HG02642 (cell line): ENCODE results near the gene B4GALT6.

Experiments used
- ATAC-seq: cut with Tn5 transposase; IDR thresholded peaks from one replicate; pipeline ENCODE4 v1.9.1; 2021; ENCODE audit warnings: mild to moderate bottlenecking; ENCODE audit not compliant: unreplicated experiment, poor library complexity

B4GALT6 gene

DNA sequence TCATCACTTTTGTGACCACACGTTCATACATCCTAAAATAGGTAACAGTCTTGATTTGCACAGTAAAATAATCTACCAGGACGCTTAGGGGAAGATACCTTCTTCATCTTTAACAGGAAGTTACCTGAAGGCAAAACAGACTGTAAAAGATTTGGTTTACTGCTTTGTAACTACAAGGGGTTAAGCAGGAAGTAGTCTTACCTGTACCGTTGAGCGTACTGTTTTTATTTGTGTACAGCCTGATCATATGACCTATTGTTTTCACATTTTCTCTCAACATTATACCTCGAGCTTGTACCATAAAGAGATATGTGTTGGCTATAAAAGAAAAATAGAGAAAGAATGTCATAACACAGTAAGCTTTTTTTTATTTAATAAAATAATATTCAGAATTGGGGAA is 18.3 kb downstream of the B4GALT6 start:
- ATAC-seq = no peak

DNA sequence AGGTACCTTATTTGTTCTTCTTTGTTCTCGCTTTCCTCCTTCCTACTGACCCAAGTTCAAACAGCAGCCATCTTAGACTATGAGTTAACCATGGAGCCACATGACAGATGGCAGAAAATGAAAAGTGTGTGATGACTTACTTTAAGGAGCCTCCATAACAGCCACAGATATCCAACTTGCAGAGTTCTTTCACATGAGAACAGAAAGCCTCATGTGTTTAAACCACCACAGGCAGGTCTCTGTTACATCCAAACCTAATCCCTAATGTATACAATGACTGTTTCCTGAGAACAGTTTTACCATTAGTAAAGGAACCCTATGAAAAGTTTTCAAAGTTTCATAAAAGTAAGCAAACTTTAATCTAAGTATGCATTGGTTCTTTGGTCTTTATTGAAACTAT is 20.3 kb downstream of the B4GALT6 start:
- no peak for ATAC-seq

DNA sequence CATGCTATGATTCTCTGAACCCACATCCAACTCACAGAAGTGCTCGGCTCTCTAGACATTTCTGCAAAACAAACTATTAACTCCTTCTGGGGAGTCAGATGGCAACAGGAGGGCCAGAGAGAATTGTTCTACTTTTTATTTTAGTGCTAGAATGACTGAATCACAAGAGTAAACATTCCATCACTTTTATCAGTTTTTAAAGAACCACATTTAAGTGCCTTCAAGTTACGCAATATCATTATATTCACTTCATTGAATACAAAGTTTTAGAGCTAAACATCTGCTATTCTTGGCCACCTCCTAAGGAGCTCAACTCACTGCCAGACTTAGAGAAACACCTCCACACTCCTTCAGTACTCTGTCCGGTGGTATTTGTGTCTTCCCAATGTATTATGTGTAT is 22.4 kb downstream of the B4GALT6 start:
- no peak for ATAC-seq

DNA sequence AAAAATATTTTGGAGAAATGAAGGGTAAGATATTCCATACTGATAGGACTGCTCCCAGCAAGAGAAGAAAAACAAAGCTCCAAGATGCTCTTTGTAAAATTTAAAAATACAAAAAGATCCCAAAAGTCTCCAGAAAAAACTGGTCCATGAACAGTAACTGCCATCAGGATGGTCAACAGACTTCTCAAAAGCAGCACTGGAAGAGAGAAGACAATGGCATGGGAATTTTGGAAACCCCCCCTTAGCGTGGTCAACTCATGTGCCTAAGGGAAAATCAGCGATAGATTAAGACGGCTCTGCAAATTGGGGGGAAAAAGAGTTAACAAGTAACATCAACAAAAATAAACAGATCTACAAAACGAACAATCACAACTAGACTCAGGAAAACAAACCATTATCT is 23.6 kb downstream of the B4GALT6 start:
- ATAC-seq = no peak

DNA sequence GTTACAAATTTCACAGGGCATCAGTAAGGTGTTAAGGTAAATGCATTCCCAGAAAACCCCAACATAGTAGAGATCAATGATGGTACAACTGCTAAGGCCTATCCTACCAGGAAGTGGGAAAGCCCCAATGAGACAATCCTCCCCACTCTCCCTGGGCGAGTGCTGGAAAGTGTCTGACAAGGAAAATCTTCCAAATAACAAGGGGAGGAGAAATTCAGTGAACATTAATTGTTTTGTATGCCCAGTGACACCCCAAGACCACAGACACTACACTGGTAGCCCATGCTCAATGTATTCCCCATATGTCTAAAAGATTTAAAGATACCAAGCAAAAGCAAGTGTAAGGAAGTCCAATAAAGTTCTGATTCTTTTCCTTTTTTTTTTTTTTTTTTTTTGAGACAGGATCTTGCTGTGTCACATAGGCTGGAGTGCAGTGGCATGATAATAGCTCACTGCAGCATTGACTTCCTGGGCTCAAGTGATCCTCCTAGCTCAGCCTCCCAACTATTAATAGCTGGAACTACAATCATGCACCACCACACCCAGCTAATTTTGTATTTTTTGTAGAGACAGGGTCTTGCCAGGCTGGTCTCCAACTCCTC is 24.7 kb downstream of the B4GALT6 start:
- ATAC-seq = no peak

DNA sequence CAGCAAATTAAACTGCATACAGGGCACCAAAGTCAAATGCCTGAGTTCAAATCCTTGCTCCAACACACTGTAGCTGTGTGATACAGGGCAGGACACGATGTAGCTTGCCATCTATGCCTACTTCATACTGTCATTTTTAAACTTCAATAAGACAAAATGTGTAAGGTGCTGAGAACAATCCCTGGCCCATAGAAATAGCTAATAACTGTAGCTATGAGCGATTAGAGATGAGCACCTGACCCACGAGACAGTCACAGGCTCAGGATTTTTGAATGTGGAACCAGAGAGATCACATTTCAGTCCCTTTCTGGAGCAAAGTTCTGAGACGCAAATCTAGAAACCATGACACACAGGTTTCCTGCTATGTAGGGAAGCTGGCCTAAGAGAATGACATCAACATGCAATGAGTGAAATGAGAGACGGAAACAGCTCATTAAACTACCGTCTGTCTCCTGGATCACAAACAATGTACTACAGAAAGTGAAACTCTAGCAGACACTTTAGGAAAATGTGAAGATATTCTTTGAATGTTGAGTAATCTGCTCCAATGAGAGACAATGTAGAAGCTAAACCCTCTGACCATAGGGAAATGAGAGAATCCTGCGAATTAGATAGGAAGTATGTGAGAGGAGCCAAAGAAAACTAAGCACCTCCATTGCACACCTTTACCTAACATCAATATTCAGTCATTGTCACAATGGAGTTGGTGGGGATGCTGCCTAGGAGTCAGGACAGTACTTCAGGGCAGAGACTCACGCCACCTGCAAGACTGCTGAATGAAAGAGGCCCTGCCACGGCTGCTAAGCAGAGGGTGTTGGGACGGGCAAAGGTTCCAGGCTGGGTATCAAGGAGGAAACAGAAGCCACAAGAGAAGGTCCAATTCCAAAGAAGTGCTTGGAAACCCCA is 25.5 kb downstream of the B4GALT6 start:
- ATAC-seq = peak; percentile 69

DNA sequence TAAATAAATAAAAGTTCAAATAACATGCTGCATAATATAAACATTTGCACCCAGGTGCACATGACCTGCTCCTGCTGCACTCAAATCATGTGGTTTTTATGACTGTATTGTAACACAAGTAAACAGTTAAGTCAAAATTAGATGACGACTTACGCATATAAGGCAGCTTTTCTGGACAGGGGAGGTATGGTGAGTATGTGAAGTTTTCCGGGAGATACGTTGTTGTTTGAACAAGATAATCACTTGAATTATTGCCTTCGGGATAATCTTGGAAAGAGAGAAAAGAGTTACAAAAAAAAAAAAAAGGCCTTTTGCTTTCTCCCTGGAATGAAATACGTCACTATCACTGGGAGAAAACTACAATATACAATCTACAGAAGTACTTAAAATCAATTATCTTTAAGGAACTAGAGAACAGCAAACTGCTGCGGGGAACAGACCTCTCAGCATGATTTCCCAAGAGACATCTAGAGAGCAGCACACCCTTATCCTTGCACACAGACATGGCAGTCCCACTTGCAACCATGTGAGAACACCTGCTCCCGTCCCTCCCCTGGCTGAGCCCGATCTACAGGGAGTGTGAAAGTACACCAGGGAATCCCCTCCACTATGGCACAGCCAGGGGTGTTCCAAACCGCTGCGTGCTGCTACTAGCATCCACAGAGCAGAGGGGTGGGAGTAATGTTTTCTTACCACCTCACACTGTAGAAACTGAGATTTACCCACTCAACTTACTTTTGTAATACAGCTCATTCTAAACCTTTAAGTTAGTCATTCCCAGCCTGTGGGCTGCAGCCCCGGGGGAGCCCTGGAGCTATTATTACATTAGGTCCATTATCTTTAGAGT is 26.3 kb downstream of the B4GALT6 start:
- ATAC-seq = peak; percentile 84

DNA sequence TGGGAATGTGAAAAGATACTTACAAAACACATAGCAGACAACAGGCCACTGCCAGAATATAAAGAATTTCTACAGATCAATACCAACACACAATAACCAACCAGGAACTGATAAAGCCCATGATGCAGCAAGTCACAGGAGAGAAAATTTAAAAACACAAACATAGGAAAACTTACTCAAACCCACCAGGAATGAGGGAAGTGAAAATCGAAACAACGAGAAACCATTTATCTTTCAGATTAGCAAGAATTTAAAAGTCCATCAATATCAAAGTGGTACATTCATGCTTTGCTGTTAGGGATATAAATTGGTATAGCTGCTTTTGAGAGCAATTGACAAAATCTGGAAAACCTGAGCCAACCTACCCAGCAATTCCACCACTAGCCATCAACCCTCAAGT is 27.6 kb downstream of the B4GALT6 start:
- no peak for ATAC-seq

DNA sequence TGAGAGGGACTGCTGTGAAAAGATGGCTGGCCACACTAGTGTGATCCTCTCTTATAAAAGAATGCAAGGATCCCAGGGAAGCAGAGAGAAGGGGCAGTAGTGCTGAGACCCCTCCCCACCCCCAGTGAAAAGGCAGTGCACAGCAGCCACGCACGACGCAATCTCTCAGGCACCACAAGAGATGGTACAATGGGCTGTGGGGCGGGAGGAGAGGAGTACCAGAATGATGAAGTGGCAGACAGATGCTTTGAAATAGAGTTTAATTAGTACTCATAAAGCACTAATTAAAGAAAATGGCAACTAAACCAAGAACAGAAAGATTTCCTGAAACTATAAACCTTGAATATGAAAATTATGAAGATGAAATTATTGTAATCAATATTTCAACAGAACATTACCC is 29.0 kb downstream of the B4GALT6 start:
- no peak for ATAC-seq

DNA sequence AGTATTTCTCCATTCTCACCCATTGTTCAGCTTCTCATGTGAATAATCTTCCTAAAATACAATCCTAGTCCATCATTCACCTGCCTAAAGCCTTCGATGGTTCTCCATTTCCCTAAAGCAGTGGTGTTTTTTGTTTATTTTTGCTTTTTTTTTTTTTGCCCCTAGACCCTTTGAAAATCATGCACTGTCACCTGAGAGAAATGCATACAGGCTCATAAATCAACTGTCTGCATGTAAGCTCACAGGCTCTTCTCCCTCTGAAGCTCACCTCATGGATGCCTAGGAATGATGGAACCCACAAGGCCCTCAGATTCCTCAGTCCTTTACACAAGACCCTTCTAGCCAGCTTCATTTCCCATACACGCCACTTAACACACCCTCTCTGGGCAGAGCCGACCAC is 31.5 kb downstream of the B4GALT6 start:
- ATAC-seq = no peak

DNA sequence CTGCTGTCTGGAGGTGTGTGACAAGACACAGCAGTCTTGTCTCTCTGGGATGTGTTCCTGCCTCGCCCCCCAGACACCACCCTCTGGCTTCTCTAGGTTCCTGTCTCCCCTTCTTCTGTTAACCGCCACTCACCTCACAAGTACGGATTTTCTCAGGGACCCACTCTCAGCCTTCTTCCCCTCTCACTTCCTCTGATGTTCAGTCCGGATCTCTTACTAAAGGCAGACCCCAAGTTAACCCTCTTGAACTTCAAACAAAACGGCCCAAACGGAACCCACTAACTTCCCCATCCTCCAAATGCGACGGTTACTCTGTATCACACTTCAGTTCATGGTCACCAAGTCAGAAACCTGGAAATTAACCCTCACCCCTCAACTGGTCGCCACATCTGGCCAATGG is 32.0 kb downstream of the B4GALT6 start:
- ATAC-seq = no peak

DNA sequence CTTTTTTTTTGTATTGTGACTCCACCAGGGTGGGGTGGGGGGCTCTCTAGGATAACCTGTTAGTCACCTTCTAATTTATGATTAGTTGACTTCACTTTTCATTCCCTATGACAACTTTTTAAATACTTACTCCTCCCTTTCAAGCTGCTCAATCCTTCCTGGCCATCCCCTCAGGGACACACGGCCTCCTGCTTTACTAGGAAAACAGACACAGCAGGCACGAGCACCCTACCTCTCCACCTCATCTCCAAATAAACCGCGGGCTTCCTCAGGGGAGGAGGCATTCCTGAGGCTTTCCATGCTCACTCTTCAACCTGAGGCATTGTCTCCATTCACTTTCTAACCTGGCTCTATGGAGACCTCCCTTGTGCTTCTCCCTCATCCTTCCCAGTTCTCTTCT is 33.0 kb downstream of the B4GALT6 start:
- ATAC-seq = no peak

DNA sequence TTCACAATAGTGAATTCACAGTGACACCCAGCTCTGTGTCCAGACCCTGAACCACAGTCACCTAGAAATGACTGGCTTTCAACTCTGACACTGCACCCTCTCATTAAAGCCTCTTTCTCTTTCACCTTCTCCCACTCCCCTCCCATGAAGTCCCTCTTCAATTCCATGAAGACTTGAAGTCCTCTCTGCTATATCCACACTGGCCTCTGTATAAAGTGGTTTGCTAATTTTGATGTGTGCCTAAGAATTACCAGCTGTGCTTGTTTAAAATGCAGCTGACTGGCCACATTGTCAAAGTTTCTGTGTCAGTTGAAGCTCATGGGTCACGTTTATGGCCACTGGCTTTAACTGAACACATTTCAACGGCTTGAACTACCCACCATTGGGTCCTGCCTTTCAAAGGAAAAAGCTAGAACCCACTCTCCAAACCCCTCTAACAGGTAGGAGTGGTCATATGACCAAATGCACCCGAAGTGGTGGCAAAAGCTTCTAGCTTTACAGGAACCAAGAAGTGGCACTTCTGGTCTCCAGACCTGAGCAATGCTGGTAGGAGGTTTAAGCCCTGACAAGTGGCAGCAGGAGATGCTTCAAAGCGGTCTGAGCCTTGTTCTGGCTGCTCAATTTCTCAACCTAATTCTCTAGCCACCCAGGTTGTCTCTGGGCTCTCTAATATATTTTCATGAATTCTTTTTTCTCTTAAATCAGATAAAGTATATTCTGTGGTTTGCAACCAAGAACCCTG is 34.2 kb downstream of the B4GALT6 start:
- peak; percentile 60 for ATAC-seq

DNA sequence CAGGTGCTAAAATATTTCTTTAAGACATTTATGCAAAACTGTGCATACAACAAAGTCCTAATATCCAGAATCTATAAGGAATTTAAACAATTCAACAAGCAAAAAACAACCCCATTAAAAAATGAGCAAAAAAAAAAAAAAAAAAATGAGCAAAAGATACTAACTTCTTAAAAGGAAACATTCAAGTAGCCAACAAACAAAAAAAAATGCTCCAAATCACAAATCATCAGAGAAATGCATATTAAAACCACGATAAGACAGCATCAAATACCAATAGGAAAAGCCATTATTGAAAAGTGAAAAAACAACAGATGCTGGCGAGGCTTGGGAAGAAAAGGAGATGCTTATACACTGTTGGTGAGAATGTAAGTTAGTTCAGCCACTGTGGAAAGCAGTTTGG is 34.9 kb downstream of the B4GALT6 start:
- ATAC-seq = no peak

DNA sequence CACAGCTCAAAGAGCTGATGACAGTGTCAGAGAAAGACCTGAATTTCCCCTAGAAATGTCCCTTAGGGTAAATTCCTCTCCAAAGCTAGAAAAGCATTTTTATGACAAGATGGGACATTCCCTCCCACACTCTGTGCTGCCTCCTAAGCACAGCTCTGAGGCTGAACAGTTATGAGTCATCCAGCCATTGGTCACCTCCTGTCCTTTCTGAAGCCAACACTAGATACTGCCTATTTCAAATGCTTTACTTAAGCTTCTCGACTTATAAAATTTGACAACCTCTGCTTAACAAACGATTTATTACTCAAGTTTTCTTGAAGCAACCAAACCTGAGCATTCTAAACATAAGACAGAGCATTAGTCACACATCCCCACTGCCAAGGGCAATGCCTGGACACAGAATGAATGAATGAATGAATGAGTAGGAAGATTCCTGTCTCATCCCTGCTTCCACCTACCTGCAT is 35.4 kb downstream of the B4GALT6 start:
- ATAC-seq = peak; percentile 79

DNA sequence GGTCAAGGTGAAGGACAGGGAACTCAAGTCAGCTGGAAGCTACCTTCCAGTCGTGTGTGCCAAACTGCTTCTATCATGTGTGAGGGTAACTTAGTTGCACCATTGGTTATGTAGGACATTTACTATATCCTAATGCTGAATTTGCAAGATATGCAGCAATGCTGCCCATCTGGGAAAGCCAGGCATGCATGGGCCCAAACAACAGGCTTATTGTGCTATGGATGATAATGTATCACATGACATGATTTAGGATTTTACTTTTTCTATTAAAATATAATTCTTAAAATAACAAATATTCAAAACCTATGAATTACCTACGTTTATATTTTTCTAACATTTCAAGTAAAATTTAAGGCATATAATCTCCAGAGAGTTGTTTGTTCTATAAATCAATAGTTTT is 35.9 kb downstream of the B4GALT6 start:
- ATAC-seq = no peak

DNA sequence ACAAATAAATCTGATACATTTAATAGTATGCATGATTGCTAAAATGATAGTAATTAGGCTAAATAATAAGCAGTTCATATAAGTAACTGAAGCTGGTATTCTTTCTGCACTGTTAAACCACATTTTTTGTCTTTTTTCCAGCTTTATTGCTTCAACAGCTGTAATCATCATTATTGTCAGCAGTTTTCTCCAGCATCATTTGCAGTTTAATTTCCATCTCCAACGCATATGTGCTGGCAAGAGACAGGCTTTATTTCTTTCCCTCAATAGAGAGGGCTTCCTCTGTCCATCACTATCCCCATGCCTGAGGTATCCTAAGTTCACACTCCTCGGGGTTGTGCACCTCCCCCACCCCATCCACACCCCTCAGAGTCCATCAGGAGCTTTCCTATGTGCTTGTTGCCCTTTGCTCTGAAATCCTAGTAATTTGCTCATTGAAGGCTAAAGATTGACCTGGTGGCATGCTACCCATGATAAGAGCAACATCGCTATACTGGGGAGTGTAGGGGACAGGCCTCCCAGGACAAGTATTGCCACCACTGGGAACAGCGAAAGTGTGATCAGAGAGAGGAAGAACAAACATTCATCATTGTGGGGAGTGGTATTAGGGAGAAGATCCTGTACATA is 37.1 kb downstream of the B4GALT6 start:
- ATAC-seq = no peak

DNA sequence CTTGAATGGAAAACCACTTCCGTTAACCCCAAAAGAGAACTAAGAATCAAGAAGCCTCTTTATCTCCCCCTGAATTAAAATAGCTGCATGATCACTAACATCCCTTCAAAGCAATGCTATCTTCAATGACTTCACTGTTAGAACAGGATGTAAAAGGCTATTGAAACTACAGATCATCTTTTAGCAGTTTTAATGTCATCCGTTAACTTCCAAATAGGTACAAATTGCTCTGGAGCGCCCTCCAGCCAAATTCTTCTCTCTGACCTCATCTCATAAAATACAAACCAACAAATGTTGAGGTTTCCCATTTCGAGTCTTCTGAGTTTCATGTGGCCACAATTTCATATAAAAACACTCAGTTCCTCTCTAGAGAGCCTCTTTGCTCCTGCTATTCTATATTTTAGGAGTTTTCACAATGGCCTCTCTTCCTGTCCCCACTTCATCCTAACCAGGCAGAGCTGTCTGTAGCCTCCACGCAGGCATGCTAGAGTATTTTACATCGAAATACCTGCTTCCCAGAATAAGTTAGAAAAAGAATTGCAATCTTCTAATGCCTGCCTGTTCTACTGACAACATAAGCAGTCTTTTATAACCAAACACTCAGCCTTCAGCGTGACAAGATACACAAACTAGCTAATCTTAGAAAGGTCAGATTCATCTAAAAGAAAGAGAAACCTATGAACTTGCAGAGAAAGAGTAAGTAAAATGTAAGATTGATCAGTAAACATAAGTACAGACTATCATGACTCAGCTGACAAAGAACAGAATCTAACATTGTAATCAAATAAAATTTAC is 37.9 kb downstream of the B4GALT6 start:
- no peak for ATAC-seq

DNA sequence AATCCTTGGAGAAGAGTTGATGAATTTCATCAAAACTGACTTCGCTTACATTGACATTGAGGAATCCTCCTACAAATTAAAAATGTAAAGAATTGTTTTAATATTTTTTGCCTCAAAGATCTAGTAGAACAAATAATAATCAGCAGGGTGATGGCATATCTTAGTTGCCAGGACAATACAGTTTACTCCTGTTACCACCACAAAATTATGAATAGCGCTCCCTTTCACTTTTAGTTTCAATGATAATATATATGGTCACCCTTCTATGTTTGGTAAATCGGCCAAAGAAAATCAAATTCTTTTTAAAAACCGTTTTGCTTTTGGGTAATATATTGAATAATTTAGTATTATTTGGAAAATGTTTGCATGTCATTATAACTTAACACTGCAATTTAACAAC is 39.0 kb downstream of the B4GALT6 start:
- ATAC-seq = no peak
